Measurements from ENCODE around the gene SIPA1L3.

Gene SIPA1L3

GRCh38 chr19:38084196-38084595 lies 177.2 kb downstream of the SIPA1L3 start:
- no peak for TF ChIP-seq ZFX (IDR thresholded peaks at IDR 0.05)
- no peak for TF ChIP-seq CTCF (conservative IDR thresholded peaks at IDR 0.05)

GRCh38 chr19:38089440-38089839 lies 182.4 kb downstream of the SIPA1L3 start:
- H3K27ac ChIP-seq = no peak overlapping the region
- TF ChIP-seq CTCF (conservative IDR thresholded peaks at IDR 0.05) = no peak
- TF ChIP-seq ZFX (IDR thresholded peaks at IDR 0.05) = no peak

More at GRCh38 chr19:38084196-38084595, 177.2 kb downstream of the SIPA1L3 start:
- H3K27ac ChIP-seq = no peak overlapping the region

GRCh38 chr19:38093154-38093553 lies 186.1 kb downstream of the SIPA1L3 start:
- no peak overlapping the region for H3K27ac ChIP-seq
- no peak for TF ChIP-seq CTCF (conservative IDR thresholded peaks at IDR 0.05)
- TF ChIP-seq ZFX (IDR thresholded peaks at IDR 0.05) = no peak

GRCh38 chr19:38093587-38093986 lies 186.6 kb downstream of the SIPA1L3 start:
- no peak for TF ChIP-seq ZFX (IDR thresholded peaks at IDR 0.05)
- H3K27ac ChIP-seq = no peak overlapping the region

- peak overlapping the region; percentile 23 for H3K27ac ChIP-seq
Observed at GRCh38 chr19:38095411-38096308, 188.7 kb downstream of the SIPA1L3 start.

GRCh38 chr19:38099966-38100365 lies 193.0 kb downstream of the SIPA1L3 start:
- TF ChIP-seq ZFX (IDR thresholded peaks at IDR 0.05) = no peak
- no peak for TF ChIP-seq CTCF (conservative IDR thresholded peaks at IDR 0.05)
- no peak overlapping the region for H3K27ac ChIP-seq

More at GRCh38 chr19:38095411-38096308, 188.7 kb downstream of the SIPA1L3 start:
- peak; percentile 91 for TF ChIP-seq CTCF (conservative IDR thresholded peaks at IDR 0.05)
- no peak for TF ChIP-seq ZFX (IDR thresholded peaks at IDR 0.05)

- no peak overlapping the region for H3K27ac ChIP-seq
- no peak for TF ChIP-seq CTCF (conservative IDR thresholded peaks at IDR 0.05)
- no peak for TF ChIP-seq ZFX (IDR thresholded peaks at IDR 0.05)
Observed at GRCh38 chr19:38100589-38100988, 193.6 kb downstream of the SIPA1L3 start.

Measured in C4-2B (cell line).